Liver (tissue), 9 donors: ENCODE results near the gene C20orf202. TPM values are rescaled to one million over a fixed set of nuclear protein-coding genes. Genes with fewer than 3 reads are reported as not detected.
"Not testable (repeated sequence)": the region's sequence is repeated elsewhere in the genome, so short reads cannot be mapped to it uniquely, and the experiment has no call there.

Experiments
- DNase-seq: peaks from one replicate; pipeline ENCODE4 v3.0.0-alpha.2; 2017; ENCODE audit warnings: low spot score
- H3K27ac ChIP-seq, 2 donors: one replicate each; pipeline ENCODE4 v1.7.0; 2013; ENCODE audit warnings: inconsistent platforms in 2 of 2, low read length in 2 of 2, control low read depth in 1 of 2, low read depth in 1 of 2, mild to moderate bottlenecking in 1 of 2
- H3K27me3 ChIP-seq, 4 donors: one replicate each; pipeline versions ENCODE4 v1.6.1 to v1.7.0; 2013; ENCODE audit warnings: low read length in 3 of 4, inconsistent platforms in 1 of 4, mild to moderate bottlenecking in 1 of 4, moderate library complexity in 1 of 4; ENCODE audit not compliant: control insufficient read depth in 4 of 4, insufficient read depth in 4 of 4
- H3K36me3 ChIP-seq, 4 donors: one replicate each; pipeline versions ENCODE4 v1.6.1 to v1.7.0; 2013; ENCODE audit warnings: low read length in 3 of 4, mild to moderate bottlenecking in 3 of 4, low read depth in 1 of 4, moderate library complexity in 1 of 4; ENCODE audit not compliant: control insufficient read depth in 4 of 4, insufficient read depth in 3 of 4
- H3K4me1 ChIP-seq, 4 donors: one replicate each; pipeline versions ENCODE4 v1.6.1 to v1.7.0; 2013; ENCODE audit warnings: low read length in 3 of 4, mild to moderate bottlenecking in 3 of 4, moderate library complexity in 1 of 4; ENCODE audit not compliant: control insufficient read depth in 4 of 4, insufficient read depth in 4 of 4
- H3K4me3 ChIP-seq, 3 donors: one replicate each; pipeline versions ENCODE4 v1.6.1 to v1.7.0; 2013; ENCODE audit warnings: low read length in 3 of 3, control low read depth in 1 of 3, low read depth in 1 of 3, mild to moderate bottlenecking in 1 of 3
- H3K9ac ChIP-seq, 2 donors: one replicate each; pipeline ENCODE4 v1.7.0; 2013; ENCODE audit warnings: low read length in 2 of 2, mild to moderate bottlenecking in 2 of 2, moderate library complexity in 2 of 2, control low read depth in 1 of 2, low read depth in 1 of 2
- H3K9me3 ChIP-seq, 4 donors: one replicate each; pipeline versions ENCODE4 v1.6.1 to v1.7.0; 2013; ENCODE audit warnings: low read length in 3 of 4; ENCODE audit not compliant: control insufficient read depth in 4 of 4
- EGR1 ChIP-seq, 2 donors: IDR thresholded peaks; 2 replicates each; pipeline ENCODE4 v1.6.1; 2016 to 2018; ENCODE audit warnings: antibody characterized with exemption in 2 of 2, low read depth in 2 of 2
- FOXA1 ChIP-seq: IDR thresholded peaks from 2 replicates; pipeline ENCODE4 v1.6.1; 2016; ENCODE audit warnings: antibody characterized with exemption
- FOXA2 ChIP-seq: IDR thresholded peaks from 2 replicates; pipeline ENCODE4 v1.6.1; 2016; ENCODE audit warnings: antibody characterized with exemption
- JUND ChIP-seq, 2 donors: IDR thresholded peaks; 2 replicates each; pipeline ENCODE4 v1.6.1; 2016; ENCODE audit warnings: antibody characterized with exemption in 2 of 2
- NR2F2 ChIP-seq: IDR thresholded peaks from 2 replicates; pipeline ENCODE4 v1.6.1; 2016; ENCODE audit warnings: antibody characterized with exemption
- RAD21 ChIP-seq, 2 donors: IDR thresholded peaks; 2 replicates each; pipeline ENCODE4 v1.6.1; 2016; ENCODE audit warnings: antibody characterized with exemption in 2 of 2, mild to moderate bottlenecking in 2 of 2
- RXRA ChIP-seq, 2 donors: IDR thresholded peaks; 2 replicates each; pipeline ENCODE4 v1.6.1; 2017 to 2018; ENCODE audit warnings: antibody characterized with exemption in 2 of 2, mild to moderate bottlenecking in 1 of 2
- YY1 ChIP-seq: IDR thresholded peaks from 2 replicates; pipeline ENCODE4 v1.6.1; 2016; ENCODE audit warnings: antibody characterized with exemption, mild to moderate bottlenecking
- WGBS: extraction: QIAGEN DNeasy Blood & Tissue Kit; methylation state at CpG from one replicate; pipeline ENCODE4 v1.1.7; 2013; 5-methylcytosine and 5-hydroxymethylcytosine counted together
- polyA plus RNA-seq, 2 donors: library from polyadenylated mRNA; stranded (reverse) in 1 of 2; unstranded in 1 of 2; fragments of 200-250 nt in 1 of 2; fragments of >200 nt in 1 of 2; fragmentation: Nextera tagmentation in 1 of 2; extraction: Ambion mirVana in 1 of 2; gene quantifications; one replicate each; pipeline versions ENCODE4 v1.2.1 to v1.2.3, GENCODE V29; 2013 to 2015
- total RNA-seq, 2 donors: library from RNA; depleted of rRNA; stranded (reverse); fragments of >200 nt; gene quantifications; one replicate each; pipeline ENCODE4 v1.2.3, GENCODE V29; 2014
- TF ChIP-seq, protein P1 (sequence below): IDR thresholded peaks from 2 replicates; pipeline ENCODE4 v1.6.1; 2016; ENCODE audit warnings: antibody characterized with exemption
- TF ChIP-seq, protein P2 (sequence below): IDR thresholded peaks from 2 replicates; pipeline ENCODE4 v1.6.1; 2016; ENCODE audit warnings: antibody characterized with exemption
- donor health status: healthy.
- donor health status: healthy.
- donor health status: healthy.
- donor health status: healthy.
- donor health status: healthy.

The C20orf202 gene
- total and polyA plus RNA-seq, 4 donors = 0.07 to 0.42 (median 0.12) TPM

DNA sequence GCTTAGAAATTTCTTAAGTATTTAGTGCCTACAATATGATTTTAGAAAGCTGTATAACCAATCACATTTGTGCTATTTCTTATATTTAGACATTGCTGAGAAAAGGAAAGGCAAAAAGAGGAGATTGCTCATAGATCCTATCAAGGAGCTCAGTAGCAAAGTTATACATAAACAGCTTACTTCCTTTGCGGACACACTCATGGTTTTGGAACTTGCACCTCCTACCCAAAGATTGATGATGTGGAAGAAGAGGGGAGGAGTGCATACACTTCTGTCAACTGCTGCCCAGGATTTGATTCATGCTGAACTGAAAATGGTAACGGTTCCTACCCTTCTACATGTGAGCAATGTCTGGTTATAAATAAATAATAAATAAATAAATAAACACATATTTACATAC, 39.3 kb downstream of the C20orf202 start:
- no peak for DNase-seq
- Histone ChIP-seq H3K27me3 (peaks cover 0 to 2% (median 0%) of the 10 kb centered on the region in 4 donors), H3K9me3 (no peaks in the 10 kb centered on the region), H3K4me3 (no peak overlapping the region), H3K4me1 (no peaks in the 10 kb centered on the region), H3K27ac (no peak overlapping the region), H3K36me3 (no peaks in the 10 kb centered on the region), H3K9ac (no peak overlapping the region)
- 55% methylated on average over 2 of the region's 2 CpGs for WGBS
- TF ChIP-seq FOXA2 (no peak), YY1 (no peak), RXRA (IDR thresholded peaks at IDR 0.05) (no peak)
- TF ChIP-seq, protein P1, sequence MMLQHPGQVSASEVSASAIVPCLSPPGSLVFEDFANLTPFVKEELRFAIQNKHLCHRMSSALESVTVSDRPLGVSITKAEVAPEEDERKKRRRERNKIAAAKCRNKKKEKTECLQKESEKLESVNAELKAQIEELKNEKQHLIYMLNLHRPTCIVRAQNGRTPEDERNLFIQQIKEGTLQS = no peak

DNA sequence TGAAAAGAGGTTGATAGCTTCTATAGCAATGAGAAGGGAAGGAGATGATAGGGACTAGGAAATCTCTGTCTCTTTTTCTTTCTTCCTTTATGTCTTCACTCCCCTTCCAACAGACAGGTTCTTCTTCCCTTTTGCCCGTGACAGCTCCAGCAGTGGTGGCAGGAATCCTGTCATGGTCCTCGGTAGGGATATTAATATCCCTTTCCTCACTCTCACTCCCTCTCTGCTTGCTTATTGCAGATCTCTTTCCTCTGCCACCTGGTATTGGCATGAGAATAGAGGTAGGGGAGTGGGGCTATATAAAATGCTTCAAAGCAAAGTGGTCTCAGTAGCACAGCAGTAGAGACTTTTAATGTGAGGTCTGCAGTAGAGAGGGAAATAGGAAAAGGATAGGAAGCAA, 42.3 kb downstream of the C20orf202 start:
- H3K9me3 ChIP-seq = no peaks in the 10 kb centered on the region
- WGBS = 54% methylated on average over 2 of the region's 2 CpGs
- DNase-seq = no peak
- no peak overlapping the region for H3K9ac ChIP-seq
- no peaks in the 10 kb centered on the region for H3K4me1 ChIP-seq
- no peak overlapping the region for H3K27ac ChIP-seq
- peaks cover 0 to 2% (median 0%) of the 10 kb centered on the region in 4 donors for H3K27me3 ChIP-seq
- no peak overlapping the region for H3K4me3 ChIP-seq
- no peaks in the 10 kb centered on the region for H3K36me3 ChIP-seq
- no peak for TF ChIP-seq FOXA1
- TF ChIP-seq, protein P2, sequence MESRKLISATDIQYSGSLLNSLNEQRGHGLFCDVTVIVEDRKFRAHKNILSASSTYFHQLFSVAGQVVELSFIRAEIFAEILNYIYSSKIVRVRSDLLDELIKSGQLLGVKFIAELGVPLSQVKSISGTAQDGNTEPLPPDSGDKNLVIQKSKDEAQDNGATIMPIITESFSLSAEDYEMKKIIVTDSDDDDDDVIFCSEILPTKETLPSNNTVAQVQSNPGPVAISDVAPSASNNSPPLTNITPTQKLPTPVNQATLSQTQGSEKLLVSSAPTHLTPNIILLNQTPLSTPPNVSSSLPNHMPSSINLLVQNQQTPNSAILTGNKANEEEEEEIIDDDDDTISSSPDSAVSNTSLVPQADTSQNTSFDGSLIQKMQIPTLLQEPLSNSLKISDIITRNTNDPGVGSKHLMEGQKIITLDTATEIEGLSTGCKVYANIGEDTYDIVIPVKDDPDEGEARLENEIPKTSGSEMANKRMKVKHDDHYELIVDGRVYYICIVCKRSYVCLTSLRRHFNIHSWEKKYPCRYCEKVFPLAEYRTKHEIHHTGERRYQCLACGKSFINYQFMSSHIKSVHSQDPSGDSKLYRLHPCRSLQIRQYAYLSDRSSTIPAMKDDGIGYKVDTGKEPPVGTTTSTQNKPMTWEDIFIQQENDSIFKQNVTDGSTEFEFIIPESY = no peak
- TF ChIP-seq JUND (IDR thresholded peaks at IDR 0.05) = no peak

DNA sequence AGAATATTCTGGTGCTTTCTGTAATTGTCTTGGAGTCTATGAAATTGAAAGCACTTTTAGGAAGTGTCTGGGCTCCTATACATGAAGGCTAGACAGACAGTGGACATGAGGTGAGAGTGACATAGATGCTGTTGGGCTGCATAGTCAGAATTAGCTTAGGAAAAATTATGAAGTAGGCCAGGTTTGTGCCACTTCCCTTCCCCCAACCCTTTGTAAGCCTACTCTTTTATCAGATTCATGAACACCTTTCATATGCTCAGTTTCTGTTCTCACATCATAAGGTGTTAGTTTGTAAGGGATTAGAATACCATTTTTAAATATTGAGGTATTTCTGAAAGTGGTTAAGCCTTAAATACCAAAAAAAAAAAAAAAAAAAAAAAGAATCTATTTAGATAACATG, 44.4 kb downstream of the C20orf202 start:
- Histone ChIP-seq H3K4me3 (no peak overlapping the region), H3K27me3 (no peaks in the 10 kb centered on the region), H3K9ac (no peak overlapping the region), H3K4me1 (no peaks in the 10 kb centered on the region), H3K27ac (no peak overlapping the region), H3K36me3 (no peaks in the 10 kb centered on the region), H3K9me3 (no peaks in the 10 kb centered on the region)
- no peak for DNase-seq
- TF ChIP-seq NR2F2 (no peak), JUND (IDR thresholded peaks at IDR 0.05) (no peak), RAD21 (IDR thresholded peaks at IDR 0.05) (no peak), EGR1 (IDR thresholded peaks at IDR 0.05; ENCODE audit: low read depth in 2 of 2) (no peak), YY1 (no peak)

DNA sequence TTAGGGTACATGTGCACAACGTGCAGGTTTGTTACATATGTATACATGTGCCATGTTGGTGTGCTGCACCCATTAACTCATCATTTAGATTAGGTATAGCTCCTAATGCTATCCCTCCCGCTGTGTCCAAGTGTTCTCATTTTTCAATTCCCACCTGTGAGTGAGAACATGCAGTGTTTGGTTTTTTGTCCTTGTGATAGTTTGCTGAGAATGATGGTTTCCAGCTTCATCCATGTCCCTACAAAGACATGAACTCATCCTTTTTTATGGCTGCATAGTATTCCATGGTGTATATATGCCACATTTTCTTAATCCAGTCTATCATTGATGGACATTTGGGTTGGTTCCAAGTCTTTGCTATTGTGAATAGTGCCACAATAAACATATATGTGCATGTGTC, 47.0 kb downstream of the C20orf202 start:
- not testable (repeated sequence) for H3K27me3 ChIP-seq, H3K9ac ChIP-seq, H3K36me3 ChIP-seq, DNase-seq, H3K4me3 ChIP-seq, H3K9me3 ChIP-seq, H3K27ac ChIP-seq, H3K4me1 ChIP-seq
- WGBS = 94% methylated on average over 2 of the region's 2 CpGs
